Thyroid gland (tissue), 4 donors: ENCODE data around the gene PTPRG. TPM values are rescaled to one million over a fixed set of nuclear protein-coding genes. Genes with fewer than 3 reads are reported as not detected.
"Not testable (repeated sequence)": the region's sequence is repeated elsewhere in the genome, so short reads cannot be mapped to it uniquely, and the experiment has no call there.

Experiments
- DNase-seq, 2 donors: peaks; one replicate each; pipeline ENCODE4 v3.0.0-alpha.2; 2019
- H3K27ac ChIP-seq, 3 donors: fragments of 200-600 bp; sonication (generic); 1 replicate in 2 of 3; 2 replicates in 1 of 3; pipeline ENCODE4 v1.5.1; 2016 to 2019; ENCODE audit warnings: mild to moderate bottlenecking in 1 of 3, moderate library complexity in 1 of 3
- H3K27me3 ChIP-seq: fragments of 200-600 bp; sonication (generic); one replicate; pipeline ENCODE4 v1.5.1; 2019
- H3K36me3 ChIP-seq, 2 donors: fragments of 200-600 bp; sonication (generic); one replicate each; pipeline ENCODE4 v1.5.1; 2016 to 2019
- H3K4me1 ChIP-seq, 2 donors: fragments of 200-600 bp; sonication (generic); one replicate each; pipeline ENCODE4 v1.5.1; 2017 to 2019
- H3K4me3 ChIP-seq, 3 donors: fragments of 200-600 bp; sonication (generic); replicated peaks in 1 of 3; 1 replicate in 2 of 3; 2 replicates in 1 of 3; pipeline ENCODE4 v1.5.1; 2016; ENCODE audit warnings: mild to moderate bottlenecking in 1 of 3
- H3K9me3 ChIP-seq: fragments of 200-600 bp; sonication (generic); one replicate; pipeline ENCODE4 v1.5.1; 2017
- POLR2A ChIP-seq, 2 donors: fragments of 450-650 bp; IDR thresholded peaks; one replicate each; pipeline ENCODE4 v1.6.1; 2017; ENCODE audit warnings: antibody characterized with exemption in 2 of 2, mild to moderate bottlenecking in 2 of 2, moderate library complexity in 1 of 2
- WGBS, 2 donors: methylation state at CpG; one replicate each; pipeline ENCODE4 v1.1.5; 2017; 5-methylcytosine and 5-hydroxymethylcytosine counted together
- intact Hi-C: fragments of 100-400 bp; cut with DNase I; formaldehyde crosslinking; loops from one replicate; pipeline ENCODE4 v1.15.1; 2023
- total RNA-seq, 4 donors: library from RNA; depleted of rRNA; stranded (reverse); fragments of >200 nt; gene quantifications; one replicate each; pipeline ENCODE4 v1.2.3, GENCODE V29; 2016
- TF ChIP-seq, protein P1 (sequence below), 6 experiments: fragments of 200-600 bp in 3 of 6; fragments of 450-650 bp in 3 of 6; sonication (generic) in 3 of 6; IDR thresholded peaks; one replicate each; pipeline ENCODE4 v1.5.1; 2016 to 2019; ENCODE audit warnings: antibody characterized with exemption in 6 of 6, mild to moderate bottlenecking in 2 of 6, inconsistent platforms in 1 of 6, moderate library complexity in 1 of 6

Gene PTPRG
- total RNA-seq, 4 donors from 2014 or later: 81.6 to 207 (median 132) TPM

- Histone ChIP-seq H3K9me3 (no peaks in the 10 kb centered on the region), H3K4me1 (peaks cover 25 to 29% of the 10 kb centered on the region in 2 donors), H3K27me3 (no peaks in the 10 kb centered on the region), H3K4me3 (no peak overlapping the region), H3K36me3 (no peaks in the 10 kb centered on the region), H3K27ac (no peak overlapping the region)
- TF ChIP-seq POLR2A (IDR thresholded peaks at IDR 0.05): no peak
- TF ChIP-seq, protein P1, sequence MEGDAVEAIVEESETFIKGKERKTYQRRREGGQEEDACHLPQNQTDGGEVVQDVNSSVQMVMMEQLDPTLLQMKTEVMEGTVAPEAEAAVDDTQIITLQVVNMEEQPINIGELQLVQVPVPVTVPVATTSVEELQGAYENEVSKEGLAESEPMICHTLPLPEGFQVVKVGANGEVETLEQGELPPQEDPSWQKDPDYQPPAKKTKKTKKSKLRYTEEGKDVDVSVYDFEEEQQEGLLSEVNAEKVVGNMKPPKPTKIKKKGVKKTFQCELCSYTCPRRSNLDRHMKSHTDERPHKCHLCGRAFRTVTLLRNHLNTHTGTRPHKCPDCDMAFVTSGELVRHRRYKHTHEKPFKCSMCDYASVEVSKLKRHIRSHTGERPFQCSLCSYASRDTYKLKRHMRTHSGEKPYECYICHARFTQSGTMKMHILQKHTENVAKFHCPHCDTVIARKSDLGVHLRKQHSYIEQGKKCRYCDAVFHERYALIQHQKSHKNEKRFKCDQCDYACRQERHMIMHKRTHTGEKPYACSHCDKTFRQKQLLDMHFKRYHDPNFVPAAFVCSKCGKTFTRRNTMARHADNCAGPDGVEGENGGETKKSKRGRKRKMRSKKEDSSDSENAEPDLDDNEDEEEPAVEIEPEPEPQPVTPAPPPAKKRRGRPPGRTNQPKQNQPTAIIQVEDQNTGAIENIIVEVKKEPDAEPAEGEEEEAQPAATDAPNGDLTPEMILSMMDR (IDR thresholded peaks at IDR 0.05): no peak
- no peak for DNase-seq
- intact Hi-C loops: no loop called here
- 84 to 85% methylated on average over 13 of the region's 13 CpGs for WGBS, 2 donors
These were observed 127.1 kb downstream of the PTPRG start for GRCh38 chr3:61688307-61688984.

DNA sequence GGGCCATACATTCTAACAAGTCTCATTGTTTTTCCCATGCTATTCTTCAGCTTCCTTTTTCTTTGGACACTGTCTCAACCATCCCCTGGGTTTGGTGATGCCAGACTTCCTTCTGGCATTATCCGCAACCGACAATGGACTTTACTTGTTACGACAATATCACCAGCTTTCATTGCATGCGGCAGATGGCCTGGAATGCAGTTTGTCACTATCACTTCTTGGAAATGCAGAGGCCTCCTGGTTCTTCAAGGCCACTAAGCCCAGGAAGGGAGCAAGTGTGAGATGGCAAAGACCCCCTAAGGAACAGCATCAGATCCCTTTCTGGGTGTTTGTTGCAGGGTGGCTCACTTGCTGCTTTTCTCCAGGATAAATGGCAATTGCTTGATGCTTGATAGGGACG lies 128.6 kb downstream of the PTPRG start:
- no peaks in the 10 kb centered on the region for H3K9me3 ChIP-seq
- 94 to 96% methylated on average over 5 of the region's 5 CpGs for WGBS, 2 donors
- TF ChIP-seq POLR2A (IDR thresholded peaks at IDR 0.05): no peak
- TF ChIP-seq, protein P1 (IDR thresholded peaks at IDR 0.05): no peak
- DNase-seq: no peak
- intact Hi-C loops: no loop called here
- H3K27me3 ChIP-seq: no peaks in the 10 kb centered on the region
- H3K4me1 ChIP-seq: peaks cover 10 to 13% of the 10 kb centered on the region in 2 donors
- no peak overlapping the region for H3K4me3 ChIP-seq
- no peaks in the 10 kb centered on the region for H3K36me3 ChIP-seq
- H3K27ac ChIP-seq: no peak overlapping the region

DNA sequence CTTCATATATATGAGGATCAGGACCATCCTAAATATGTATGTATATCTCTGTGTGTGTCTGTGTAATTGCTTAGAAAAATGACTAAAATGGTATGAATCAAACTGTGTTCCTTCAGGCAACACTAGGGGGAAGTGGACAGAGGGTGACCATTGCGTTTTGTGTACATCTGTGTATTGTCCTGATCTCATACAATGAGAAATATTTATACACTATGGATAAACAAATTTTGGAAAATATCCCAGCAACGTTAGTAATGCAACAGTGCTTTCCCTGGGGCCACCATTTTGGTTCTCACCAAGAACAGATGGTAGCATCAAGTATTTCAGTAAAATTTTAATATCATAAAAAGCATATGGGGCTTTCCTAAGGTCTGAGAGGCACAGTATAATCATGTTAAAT lies 130.1 kb downstream of the PTPRG start:
- TF ChIP-seq, protein P1 (IDR thresholded peaks at IDR 0.05): no peak
- no peak for TF ChIP-seq POLR2A (IDR thresholded peaks at IDR 0.05)
- no peak overlapping the region for H3K4me3 ChIP-seq
- H3K27me3 ChIP-seq: no peaks in the 10 kb centered on the region
- no peak for DNase-seq
- no peak overlapping the region for H3K27ac ChIP-seq
- no peaks in the 10 kb centered on the region for H3K36me3 ChIP-seq
- intact Hi-C loops: no loop called here
- no peaks in the 10 kb centered on the region for H3K9me3 ChIP-seq
- 89% methylated on average over 2 of the region's 2 CpGs for WGBS, 2 donors
- H3K4me1 ChIP-seq: no peaks in the 10 kb centered on the region

DNA sequence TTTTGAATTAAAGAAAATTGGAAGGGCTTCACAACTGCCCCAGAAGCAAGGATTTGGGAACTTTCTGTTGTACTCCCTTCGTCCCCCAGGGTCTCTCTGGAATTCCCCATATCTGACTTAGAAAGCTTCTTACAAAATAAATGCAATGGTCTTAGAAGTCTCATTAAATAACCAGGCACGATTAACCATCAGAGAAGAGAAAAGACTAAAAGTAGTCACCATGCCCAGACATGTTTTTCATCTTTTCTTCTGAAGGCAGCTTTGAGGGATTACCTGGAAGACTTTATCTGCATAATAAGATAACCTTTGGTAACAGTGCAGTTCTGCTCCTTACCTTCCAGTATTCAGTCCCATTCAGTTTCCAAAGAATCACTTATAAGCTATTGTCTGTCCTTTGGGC lies 135.9 kb downstream of the PTPRG start:
- peaks cover 12 to 19% of the 10 kb centered on the region in 2 donors for H3K4me1 ChIP-seq
- no peak for DNase-seq
- 77 to 78% methylated on average over 2 of the region's 2 CpGs for WGBS, 2 donors
- H3K4me3 ChIP-seq: no peak overlapping the region
- TF ChIP-seq POLR2A (IDR thresholded peaks at IDR 0.05): no peak
- TF ChIP-seq, protein P1 (IDR thresholded peaks at IDR 0.05): no peak
- H3K27me3 ChIP-seq: no peaks in the 10 kb centered on the region
- H3K36me3 ChIP-seq: no peaks in the 10 kb centered on the region
- H3K9me3 ChIP-seq: no peaks in the 10 kb centered on the region
- H3K27ac ChIP-seq: no peak overlapping the region
- intact Hi-C loops: no loop called here

- H3K27ac ChIP-seq, H3K9me3 ChIP-seq, DNase-seq, H3K4me3 ChIP-seq, intact Hi-C loops, H3K36me3 ChIP-seq, H3K27me3 ChIP-seq: not testable (repeated sequence)
- peaks cover 12 to 19% of the 10 kb centered on the region in 2 donors for H3K4me1 ChIP-seq
- 88 to 94% methylated on average over 3 of the region's 3 CpGs for WGBS, 2 donors
These were observed 137.1 kb downstream of the PTPRG start for GRCh38 chr3:61698278-61699072.
